Measurements from ENCODE around the gene KLF16.

GRCh38 chr19:1852581-1853128 is 10.7 kb downstream of the KLF16 start:
- TF ChIP-seq POLR2A (IDR thresholded peaks at IDR 0.05) (no peak), CTCF (IDR thresholded peaks at IDR 0.05) (no peak), EP300 (IDR thresholded peaks at IDR 0.05; ENCODE audit: low read depth) (no peak), POLR2AphosphoS5 (IDR thresholded peaks at IDR 0.05) (no peak)
